Liver (tissue), 3 donors: ENCODE results near the gene GAB2.

Source experiments
- CTCF ChIP-seq: fragments of 150-350 bp; IDR thresholded peaks from 2 replicates; pipeline ENCODE4 v1.5.1; 2017; ENCODE audit warnings: improper control_type of control experiment, low read depth, low read length; ENCODE audit not compliant: missing input control
- JUND ChIP-seq, 2 donors: IDR thresholded peaks; 2 replicates each; pipeline ENCODE4 v1.6.1; 2016; ENCODE audit warnings: antibody characterized with exemption in 2 of 2
- TAF1 ChIP-seq: conservative IDR thresholded peaks from 2 replicates; pipeline ENCODE4 v1.6.1; 2016; ENCODE audit warnings: antibody characterized with exemption, mild to moderate bottlenecking
- TF ChIP-seq, protein P1 (sequence below): IDR thresholded peaks from 2 replicates; pipeline ENCODE4 v1.6.1; 2016; ENCODE audit warnings: antibody characterized with exemption
- donor health status: healthy.
- donor health status: healthy.

DNA sequence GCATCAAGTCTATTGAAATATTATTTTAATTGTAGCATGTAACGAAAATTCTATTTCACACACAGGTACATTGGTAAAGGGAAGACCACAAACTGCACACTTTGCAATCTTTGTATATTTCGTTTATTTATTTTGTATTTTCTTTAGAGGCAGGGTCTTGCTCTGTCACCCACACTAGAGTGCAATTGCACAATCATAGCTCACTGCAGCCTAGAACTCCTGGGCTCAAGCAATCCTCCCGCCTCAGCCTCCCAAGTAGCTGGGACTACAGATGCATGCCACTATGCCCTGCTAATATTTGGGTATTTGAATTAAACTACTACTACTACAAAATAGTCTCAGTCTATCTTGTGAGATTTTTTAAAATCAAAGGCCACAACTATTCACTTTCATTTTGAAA, 42.7 kb downstream of the GAB2 start:
- TF ChIP-seq CTCF (no peak), JUND (IDR thresholded peaks at IDR 0.05) (no peak), TAF1 (no peak)
- TF ChIP-seq, protein P1, sequence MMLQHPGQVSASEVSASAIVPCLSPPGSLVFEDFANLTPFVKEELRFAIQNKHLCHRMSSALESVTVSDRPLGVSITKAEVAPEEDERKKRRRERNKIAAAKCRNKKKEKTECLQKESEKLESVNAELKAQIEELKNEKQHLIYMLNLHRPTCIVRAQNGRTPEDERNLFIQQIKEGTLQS, result no peak
